ENCODE results near the gene ERAP2. TPM values are rescaled to one million over a fixed set of nuclear protein-coding genes. Genes with fewer than 3 reads are reported as not detected.

The ERAP2 gene
- polyA plus RNA-seq, 1 donor from 2014 or later: not detected

DNA sequence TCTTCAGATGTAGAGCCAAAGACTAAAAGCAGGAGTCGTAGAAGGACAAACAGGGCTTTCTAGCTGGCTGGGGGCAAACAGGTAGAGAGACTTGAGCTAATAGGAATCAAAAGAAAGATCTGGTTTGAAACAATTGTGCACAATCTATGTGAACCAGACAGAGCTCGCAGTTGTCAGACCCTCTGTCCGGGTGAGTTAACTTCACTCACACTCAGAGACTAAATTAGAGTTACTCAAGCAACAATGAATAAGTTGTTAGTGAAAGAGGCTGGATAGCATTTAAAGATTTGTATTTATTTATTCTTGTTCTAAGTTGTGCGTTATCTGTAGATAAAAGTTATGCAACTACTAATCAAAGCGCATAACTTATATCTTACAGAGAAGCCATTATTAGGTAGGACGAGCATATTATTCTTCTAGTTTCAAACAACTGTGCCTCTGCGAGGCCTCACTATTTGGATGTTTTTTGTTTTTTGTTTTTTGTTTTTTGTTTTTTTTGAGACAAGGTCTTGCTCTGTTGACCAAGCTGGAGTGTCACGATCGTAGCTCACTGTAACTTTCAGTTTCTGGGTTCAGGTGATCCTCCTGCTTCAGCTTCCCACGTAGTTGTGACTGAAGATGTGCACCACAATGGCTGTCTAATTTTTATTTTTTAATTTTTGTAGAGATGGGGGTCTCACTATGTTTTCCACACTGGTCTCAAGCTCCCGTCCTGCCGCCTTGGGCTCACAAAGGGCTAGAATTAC lies 46.4 kb downstream of the ERAP2 start:
- H3K9me3 ChIP-seq (ENCODE audit: low read length): no peaks in the 10 kb centered on the region
- H2AFZ ChIP-seq (ENCODE audit: low read depth, low read length): no peak overlapping the region
- H3K4me2 ChIP-seq (ENCODE audit: low read length): no peak overlapping the region
- no peaks in the 10 kb centered on the region for H3F3A ChIP-seq (ENCODE audit: insufficient read depth, low read length, poor library complexity, severe bottlenecking)
- TF ChIP-seq RAD21 (conservative IDR thresholded peaks at IDR 0.05): no peak
- TF ChIP-seq REST (IDR thresholded peaks at IDR 0.05; ENCODE audit: borderline replicate concordance): no peak
- TF ChIP-seq EZH2 (IDR thresholded peaks at IDR 0.05; ENCODE audit: borderline replicate concordance, insufficient read depth, low read length, poor library complexity, severe bottlenecking): no peak
- TF ChIP-seq, protein P1, sequence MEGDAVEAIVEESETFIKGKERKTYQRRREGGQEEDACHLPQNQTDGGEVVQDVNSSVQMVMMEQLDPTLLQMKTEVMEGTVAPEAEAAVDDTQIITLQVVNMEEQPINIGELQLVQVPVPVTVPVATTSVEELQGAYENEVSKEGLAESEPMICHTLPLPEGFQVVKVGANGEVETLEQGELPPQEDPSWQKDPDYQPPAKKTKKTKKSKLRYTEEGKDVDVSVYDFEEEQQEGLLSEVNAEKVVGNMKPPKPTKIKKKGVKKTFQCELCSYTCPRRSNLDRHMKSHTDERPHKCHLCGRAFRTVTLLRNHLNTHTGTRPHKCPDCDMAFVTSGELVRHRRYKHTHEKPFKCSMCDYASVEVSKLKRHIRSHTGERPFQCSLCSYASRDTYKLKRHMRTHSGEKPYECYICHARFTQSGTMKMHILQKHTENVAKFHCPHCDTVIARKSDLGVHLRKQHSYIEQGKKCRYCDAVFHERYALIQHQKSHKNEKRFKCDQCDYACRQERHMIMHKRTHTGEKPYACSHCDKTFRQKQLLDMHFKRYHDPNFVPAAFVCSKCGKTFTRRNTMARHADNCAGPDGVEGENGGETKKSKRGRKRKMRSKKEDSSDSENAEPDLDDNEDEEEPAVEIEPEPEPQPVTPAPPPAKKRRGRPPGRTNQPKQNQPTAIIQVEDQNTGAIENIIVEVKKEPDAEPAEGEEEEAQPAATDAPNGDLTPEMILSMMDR (IDR thresholded peaks at IDR 0.05; ENCODE audit: poor library complexity, severe bottlenecking): no peak
- TF ChIP-seq TAF1 (IDR thresholded peaks at IDR 0.05; ENCODE audit: low read depth): no peak
- TF ChIP-seq POLR2AphosphoS5 (IDR thresholded peaks at IDR 0.05): no peak
- TF ChIP-seq MXI1 (conservative IDR thresholded peaks at IDR 0.05; ENCODE audit: poor library complexity, severe bottlenecking): no peak
- no peak for TF ChIP-seq EP300 (conservative IDR thresholded peaks at IDR 0.05; ENCODE audit: poor library complexity, severe bottlenecking)
- no peak for TF ChIP-seq SMC3 (conservative IDR thresholded peaks at IDR 0.05; ENCODE audit: poor library complexity)
- no peaks in the 10 kb centered on the region for H3K36me3 ChIP-seq (ENCODE audit: insufficient read depth, low read length)
- no peaks in the 10 kb centered on the region for H3K9me2 ChIP-seq (ENCODE audit: insufficient read depth, low read length)
- H3K27ac ChIP-seq (ENCODE audit: low read length): peak overlapping the region; percentile 15
- H3K4me3 ChIP-seq (ENCODE audit: low read length): no peak overlapping the region
- no peaks in the 10 kb centered on the region for H3K79me2 ChIP-seq (replicated peaks; ENCODE audit: insufficient read depth, low read length)
- H3K27me3 ChIP-seq (ENCODE audit: insufficient read depth, low read depth, low read length): no peaks in the 10 kb centered on the region
- no peak overlapping the region for H3K9ac ChIP-seq (ENCODE audit: low read length)
- no peaks in the 10 kb centered on the region for H4K20me1 ChIP-seq (ENCODE audit: insufficient read depth)

DNA sequence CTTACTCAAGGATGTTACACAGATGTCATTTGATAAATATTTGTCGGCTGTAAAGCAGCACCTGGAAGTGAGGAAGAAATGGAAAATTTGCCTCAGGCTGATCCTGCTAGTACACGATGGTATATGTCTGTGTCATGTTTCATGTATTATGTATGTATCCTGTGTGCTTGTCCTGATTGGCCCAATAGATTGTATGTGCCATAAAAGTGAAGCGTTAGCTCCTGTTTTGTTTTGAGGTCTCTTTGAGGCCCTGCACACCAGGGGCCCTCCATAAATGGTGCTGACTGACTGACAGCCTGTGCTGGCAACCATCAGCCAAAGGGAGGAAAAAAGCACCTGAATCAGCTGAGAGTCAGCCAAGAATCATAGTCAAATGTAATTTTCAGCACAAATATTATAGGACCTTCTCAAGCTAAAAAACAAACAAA lies 47.7 kb downstream of the ERAP2 start:
- TF ChIP-seq EP300 (conservative IDR thresholded peaks at IDR 0.05; ENCODE audit: poor library complexity, severe bottlenecking) (peak; percentile 62), TAF1 (IDR thresholded peaks at IDR 0.05; ENCODE audit: low read depth) (no peak), POLR2AphosphoS5 (IDR thresholded peaks at IDR 0.05) (peak; percentile 41)
- Histone ChIP-seq H3K9me2 (ENCODE audit: insufficient read depth, low read length) (no peaks in the 10 kb centered on the region), H2AFZ (ENCODE audit: low read depth, low read length) (no peak overlapping the region), H3K4me2 (ENCODE audit: low read length) (peak overlapping the region; percentile 63), H3K27ac (ENCODE audit: low read length) (peak overlapping the region; percentile 78), H3K9me3 (ENCODE audit: low read length) (no peaks in the 10 kb centered on the region), H3F3A (ENCODE audit: insufficient read depth, low read length, poor library complexity, severe bottlenecking) (no peaks in the 10 kb centered on the region), H3K27me3 (ENCODE audit: insufficient read depth, low read depth, low read length) (no peaks in the 10 kb centered on the region), H3K9ac (ENCODE audit: low read length) (peak overlapping the region; percentile 48), H3K79me2 (replicated peaks; ENCODE audit: insufficient read depth, low read length) (no peaks in the 10 kb centered on the region), H3K36me3 (ENCODE audit: insufficient read depth, low read length) (no peaks in the 10 kb centered on the region), H4K20me1 (ENCODE audit: insufficient read depth) (no peaks in the 10 kb centered on the region), H3K4me3 (ENCODE audit: low read length) (peak overlapping the region; percentile 39)
